GM21528 (cell line): ENCODE data around the gene IZUMO4.
A peak's percentile ranks its signal among the peaks of the same experiment; 100 is the strongest.

Experiments used
- ATAC-seq: cut with Tn5 transposase; IDR thresholded peaks from one replicate; pipeline ENCODE4 v1.9.1; 2021; ENCODE audit warnings: mild to moderate bottlenecking, moderate library complexity; ENCODE audit not compliant: unreplicated experiment, low FRiP score

The IZUMO4 gene

DNA sequence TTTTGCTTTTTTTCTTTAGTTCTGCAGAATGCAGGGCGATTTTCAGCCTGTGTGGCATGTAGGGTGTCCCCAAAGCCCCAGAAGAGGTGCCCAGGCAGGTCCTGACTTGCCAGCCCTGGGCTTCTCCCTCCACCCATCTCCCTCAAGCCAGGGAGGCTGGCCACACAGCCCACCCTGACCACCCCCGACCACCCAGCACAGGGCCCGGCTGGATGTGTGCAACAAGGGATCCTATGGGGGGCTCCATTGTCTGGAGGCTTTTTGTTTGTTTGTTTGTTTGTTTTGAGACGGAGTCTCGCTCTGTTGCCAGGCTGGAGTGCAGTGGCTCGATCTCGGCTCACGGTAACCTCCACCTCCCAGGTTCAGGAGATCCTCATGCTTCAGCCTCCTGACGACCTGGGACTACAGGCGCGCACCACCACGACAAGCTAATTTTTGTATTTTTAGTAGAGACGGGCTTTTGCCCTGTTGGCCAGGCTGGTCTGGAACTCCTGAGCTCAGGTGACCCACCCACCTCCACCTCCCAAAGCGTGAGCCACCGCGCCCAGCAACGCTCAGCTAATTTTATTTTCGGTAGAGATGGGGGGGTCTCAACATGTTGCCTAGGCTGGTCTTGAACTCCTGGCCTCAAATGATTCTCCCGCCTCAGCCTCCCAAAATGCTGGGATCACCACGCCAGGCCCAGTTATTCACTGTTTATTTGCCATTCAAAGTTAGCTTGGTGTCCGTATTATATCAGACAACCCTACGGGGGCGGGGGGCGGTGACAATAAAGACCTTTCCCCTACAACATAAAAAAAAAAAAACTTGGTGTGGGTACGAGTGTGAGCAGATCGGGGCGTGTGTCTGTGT lies 37.9 kb upstream of the IZUMO4 start:
- ATAC-seq = no peak

DNA sequence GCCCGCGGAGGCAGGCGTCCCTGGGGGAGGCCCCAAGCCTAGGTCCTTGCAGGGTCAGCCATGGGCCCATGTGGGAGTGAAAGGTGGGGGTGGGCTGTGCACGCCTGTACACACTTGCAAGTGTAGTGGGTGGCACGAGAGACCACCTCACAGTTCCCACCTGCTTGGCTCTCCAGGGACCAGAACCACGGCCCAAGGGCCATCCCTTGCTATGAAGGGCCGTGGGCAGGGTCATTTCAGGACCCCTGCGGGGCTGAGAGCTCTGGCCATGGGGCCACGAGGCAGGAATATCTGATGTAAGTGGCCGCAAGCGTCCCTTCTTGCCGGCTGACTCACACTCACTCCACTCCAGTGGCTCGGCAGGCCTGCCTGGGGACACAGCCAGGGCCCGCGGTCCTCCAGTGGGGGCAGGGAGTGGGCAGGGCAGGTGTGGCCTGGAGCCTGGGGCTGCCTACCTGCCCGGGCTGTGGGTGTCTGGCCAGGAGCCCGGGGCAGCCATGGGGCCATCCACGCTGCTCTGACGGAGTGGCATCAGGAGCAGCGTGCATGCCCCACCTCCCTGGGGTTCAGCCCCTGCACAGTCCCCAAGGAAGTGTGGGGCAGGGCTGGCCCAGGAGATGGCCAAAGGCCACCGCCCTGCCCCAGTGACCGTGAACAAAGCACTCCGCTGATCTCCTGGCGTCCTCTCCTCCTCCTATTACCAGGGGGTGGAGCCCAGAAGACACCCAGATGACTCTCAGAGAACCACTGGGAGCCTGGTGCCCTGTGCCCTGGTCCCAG lies 37.1 kb upstream of the IZUMO4 start:
- no peak for ATAC-seq

DNA sequence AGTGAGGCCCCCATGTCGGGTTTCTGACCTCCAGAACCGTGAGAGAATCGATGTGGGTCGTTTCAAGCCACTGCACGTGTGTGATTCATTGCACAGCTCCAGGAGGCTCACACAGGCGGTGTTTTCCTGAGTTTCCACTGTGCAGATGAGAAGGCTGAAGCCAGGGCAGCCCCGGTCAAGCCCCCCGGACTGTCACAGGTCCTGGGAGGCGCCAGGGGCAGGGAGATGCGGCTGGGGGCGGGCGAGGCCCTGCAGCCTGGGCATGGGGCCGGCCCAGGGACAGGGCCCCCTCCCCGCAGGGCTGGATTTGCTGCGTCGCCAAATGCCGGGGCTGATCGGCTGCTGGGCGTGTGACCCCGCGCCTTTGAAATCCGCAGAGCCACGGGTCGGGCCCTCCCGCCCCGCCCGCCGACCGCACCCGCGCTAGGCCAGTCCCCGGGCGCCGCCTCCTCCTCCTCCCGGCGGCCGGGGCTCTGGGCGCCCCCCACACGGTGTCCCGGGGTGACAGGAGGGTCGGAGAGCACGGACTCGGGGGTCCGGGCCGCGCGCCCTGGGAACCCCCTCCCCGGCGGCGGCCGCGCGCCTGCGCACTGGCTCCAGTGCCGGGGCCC lies 35.7 kb upstream of the IZUMO4 start:
- no peak for ATAC-seq

DNA sequence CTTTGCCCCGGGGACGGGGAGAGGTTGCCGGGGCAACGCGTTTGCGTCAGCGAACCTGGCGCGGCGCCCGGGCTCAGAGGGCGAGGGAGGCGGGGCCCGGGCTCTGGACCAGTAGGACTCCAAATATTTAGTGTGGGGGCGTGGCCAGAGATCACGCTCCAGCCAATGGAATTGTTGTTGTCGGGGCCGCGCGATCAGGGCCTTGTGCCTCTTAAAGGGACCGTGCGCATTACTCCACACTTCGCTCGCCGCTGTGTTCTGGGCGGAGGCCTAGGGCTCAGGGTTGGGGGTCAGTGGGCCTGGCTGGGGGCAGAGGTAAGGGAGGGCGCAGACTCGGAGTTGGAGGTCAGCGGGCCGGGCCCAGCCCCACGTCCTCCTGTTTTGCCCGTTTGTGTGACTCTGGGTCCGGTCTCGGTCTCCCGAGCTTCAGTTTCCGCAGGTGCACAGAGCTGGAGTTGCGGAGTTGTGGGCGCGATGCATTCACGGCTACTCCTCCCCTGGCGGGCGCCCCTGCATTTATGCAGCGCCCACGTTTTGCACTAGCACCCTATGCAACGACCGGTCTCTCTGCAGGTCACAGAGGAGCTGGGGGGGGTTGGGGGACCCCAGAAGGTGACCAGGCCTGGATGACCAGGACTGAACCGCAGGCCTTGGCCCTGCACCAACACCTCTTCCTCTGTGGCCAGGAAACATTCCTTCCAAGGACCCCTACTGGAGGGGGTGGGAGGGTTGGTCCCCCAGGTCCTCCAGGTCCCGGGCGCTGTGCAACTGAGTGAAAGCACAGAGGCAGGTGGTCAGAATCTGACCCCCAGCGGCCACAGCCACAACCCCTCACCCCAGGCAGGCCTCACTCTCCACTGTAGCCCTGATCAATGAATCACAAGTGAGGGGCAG lies 35.0 kb upstream of the IZUMO4 start:
- ATAC-seq = peak; percentile 71

DNA sequence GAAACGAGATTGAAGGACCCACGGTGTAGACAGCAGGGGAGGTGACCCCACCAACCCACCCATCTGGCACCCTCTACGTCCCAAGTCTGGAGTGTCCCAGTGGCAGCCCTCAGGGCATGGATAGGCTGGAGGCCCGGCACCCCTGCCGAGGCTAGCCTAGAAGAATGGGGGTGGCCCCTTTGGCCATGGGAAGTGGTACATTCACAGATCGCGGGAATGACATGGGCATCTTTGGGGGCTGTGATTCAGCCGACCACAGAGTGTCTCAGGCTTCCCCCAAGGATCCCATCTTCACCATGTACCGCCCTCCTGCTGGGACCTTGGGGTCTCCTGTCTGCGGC lies 34.4 kb upstream of the IZUMO4 start:
- ATAC-seq = no peak

DNA sequence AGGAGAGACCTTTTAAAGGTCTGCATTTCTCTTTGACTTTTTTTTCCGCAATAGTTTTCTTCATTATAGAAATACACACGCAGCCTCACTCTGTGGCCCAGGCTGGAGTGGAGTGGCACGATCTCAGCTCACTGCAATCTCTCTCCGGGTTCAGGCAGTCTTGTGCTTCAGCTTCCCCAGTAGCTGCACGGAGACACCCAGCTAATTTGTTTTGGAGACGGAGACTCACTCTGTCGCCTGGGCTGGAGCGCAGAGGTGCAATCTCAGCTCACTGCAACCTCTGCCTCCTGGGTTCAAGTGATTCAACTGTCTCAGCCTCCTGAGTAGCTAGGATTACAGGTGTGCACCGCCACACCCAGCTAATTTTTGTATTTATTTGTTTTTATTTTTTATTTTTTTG lies 33.9 kb upstream of the IZUMO4 start:
- no peak for ATAC-seq

DNA sequence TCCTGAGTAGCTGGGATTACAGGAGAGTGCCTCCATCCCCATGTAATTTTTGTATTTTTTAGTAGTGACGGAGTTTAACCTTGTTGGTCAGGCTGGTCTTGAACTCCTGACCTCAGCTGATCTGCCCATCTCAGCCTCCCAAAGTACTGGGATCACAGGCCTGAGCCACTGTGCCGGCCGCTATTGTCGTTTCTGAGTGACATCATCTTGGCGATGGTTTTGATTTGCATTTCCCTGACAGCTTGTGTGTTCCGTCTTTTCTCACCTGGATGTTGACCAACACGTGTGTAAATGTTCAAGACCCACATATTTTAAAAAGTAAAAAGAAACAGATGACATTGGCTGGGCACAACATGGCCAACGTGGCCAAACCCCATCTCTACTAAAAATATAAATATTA lies 32.9 kb upstream of the IZUMO4 start:
- ATAC-seq = no peak

DNA sequence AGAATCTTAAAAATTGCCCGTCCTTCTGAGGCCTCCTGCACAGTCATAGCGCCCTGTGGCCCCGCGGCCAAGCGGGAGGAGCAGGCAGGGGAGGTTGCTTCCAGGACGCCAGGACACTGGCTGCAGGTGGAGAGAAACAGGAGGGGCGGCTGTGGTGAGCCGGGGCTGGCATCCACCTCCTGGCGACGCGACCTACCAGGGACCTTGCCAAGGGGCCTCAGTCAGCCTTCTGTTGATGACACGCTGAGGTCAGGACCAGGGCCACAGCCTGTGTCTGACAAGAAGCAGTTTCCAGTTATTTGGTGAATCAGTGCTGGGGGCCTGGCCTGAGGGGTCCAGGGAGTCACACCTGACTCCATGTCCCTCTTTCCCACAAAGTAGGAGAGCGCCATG lies 32.3 kb upstream of the IZUMO4 start:
- ATAC-seq = no peak

DNA sequence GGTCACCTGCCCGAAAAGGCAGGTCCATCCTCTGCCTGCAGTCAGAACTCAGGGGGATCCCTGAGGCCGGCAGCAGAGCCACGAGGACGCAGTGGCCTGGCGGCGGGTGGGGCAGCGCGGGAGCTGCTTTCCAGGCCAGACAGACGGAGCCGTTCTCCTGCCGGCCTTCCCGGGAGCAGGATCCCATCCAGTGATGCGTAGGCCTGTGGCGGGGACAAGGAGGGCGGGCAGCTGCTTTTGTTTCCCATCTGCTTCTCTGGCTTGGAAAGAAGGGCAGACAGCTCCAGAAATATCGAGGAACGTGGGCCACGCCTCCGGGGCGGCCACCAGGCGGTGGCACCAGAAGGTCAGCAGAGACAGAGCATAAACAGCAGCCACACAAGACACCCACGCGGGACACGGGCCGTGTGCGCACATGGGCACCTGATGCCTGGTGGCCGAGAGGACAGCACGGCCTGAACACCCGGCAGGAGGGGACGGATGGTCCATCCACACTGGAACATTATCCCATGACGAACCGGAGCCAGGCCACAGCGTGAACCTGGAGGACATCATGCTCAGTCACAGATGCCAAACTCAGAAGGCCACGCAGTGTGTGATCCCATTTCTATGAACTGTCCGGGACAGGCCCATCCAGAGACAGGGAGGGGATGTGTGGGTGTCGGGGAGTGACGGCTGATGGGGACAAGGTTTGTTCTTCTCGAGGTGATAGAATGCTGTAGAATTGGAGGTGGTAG lies 31.8 kb upstream of the IZUMO4 start:
- ATAC-seq = no peak

DNA sequence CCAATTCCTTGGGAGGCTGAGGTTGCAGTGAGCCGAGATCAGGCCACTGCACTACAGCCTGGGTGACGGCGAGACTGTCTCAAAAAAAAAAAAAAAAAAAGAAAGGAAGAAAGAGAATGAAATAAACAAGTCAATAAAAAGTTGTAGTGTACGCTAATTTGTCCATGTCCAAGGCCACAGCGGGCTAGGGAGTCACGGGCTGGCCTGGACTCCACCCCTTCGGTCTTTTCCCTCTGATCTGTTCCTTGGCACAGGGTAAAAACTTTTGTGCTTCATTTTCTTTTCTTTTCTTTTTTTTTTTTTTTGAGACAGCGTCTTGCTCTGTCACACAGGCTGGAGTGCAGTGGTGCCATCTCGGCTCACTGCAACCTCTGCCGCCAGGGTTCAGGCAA lies 26.3 kb upstream of the IZUMO4 start:
- no peak for ATAC-seq

DNA sequence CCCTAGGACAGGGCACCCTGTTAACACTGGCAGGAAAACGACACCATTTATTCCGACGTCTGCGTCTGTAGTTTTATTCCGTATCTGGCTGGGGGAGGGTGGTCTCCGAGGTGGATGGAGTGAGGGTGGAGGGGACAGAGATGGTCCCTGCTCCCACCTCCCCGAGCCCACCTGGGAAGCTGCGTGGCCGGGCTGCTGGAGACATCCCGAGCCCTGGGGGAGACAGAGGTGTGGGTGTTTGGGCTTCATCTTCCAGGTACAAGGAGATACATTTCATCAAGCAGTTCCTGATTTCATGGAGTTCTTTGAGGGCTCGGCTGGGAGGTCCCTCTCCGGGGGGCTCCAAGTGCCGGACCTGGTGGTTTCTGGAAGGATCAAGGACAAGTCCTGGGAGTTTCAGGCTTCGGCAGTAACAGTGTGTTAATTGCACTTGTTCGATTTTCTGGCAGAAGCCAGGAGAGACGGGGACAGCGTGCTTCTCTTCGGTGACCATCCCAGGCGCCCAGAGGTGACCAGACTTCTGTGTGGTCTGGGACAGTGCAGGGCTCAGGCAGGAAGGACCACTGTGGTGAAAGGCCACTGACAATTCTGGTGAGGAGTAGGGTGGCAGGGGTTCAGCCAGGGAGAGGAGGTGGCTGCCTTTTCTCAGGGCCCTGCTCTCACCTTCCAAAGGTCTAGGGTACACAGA lies 25.6 kb upstream of the IZUMO4 start:
- no peak for ATAC-seq

DNA sequence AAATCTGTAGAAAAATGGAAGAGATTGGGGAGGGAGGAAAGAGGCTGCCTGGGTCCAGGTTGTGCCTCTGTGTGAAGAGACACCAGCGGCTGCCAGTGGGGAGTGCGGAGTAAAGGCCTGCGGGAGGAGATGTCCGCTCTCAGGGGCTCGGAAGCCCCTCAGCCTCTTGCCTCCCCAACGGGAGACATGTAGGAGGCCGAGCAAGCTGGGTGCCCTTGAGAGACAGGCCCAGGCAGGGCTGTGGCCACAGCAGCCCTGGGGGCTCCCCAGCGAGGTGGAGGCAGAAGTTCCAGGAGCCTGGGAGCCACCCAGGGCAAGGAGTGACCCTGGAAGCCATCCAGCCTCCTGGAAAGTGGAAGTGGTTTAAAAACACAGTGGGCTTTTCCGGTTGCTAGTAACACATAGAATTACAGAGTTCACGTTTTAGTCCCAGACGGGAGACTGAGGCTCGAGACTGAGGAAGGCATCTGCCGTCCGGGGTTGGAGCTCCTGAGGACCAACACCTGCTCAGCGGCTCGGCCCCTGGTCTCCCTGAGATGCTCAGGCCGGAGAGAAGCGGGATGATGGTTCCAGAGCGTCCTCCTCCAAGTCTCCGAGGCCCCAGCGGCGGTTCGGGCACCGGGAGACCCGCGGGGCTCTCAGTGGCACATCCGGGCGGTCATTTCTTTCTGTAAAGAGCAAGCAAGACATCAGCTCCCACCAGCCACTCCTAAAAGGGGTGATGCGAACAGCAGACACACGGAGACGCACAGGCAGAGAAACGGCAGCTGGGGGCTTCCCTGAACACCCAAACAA lies 23.8 kb upstream of the IZUMO4 start:
- ATAC-seq = no peak

DNA sequence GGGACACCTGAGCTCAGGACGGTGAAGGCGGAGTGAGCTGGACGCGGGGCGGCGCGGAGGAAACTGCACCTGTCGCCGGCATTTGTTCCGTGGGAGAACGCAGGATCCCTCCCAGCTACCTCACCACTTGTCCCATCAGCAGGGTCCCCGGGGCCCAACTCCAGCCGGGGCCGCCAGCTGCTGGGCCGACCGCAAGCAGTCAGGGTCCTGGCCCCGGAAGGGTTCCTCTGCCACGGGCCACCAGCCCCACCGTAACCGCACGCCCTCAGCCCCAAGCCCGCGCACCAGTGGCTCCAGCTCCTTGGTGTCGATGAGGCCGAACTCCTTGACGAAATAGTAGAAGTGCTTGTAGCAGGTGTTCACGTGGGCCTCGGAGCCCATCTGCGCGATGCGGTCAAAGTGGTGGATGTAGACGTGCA lies 20.2 kb upstream of the IZUMO4 start:
- no peak for ATAC-seq

DNA sequence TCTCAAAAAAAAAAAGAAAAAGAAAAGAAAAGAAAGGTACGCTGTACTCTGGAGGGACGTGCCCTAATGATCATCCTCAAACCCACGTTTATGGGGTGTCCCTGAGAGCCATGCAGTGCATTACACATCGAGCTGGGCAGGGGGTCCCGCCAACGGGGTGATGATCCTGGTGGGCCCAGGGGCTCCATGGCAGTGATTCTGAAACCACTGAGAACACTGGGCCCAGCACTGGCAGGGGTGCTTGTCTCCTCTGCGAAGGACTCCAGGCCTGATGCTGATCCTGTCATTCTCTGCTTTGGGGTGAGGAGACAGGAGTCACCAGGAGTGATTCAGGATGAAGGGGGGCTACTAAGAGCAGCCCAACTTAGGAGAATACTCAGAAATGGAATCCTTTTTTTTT lies 19.3 kb upstream of the IZUMO4 start:
- no peak for ATAC-seq

DNA sequence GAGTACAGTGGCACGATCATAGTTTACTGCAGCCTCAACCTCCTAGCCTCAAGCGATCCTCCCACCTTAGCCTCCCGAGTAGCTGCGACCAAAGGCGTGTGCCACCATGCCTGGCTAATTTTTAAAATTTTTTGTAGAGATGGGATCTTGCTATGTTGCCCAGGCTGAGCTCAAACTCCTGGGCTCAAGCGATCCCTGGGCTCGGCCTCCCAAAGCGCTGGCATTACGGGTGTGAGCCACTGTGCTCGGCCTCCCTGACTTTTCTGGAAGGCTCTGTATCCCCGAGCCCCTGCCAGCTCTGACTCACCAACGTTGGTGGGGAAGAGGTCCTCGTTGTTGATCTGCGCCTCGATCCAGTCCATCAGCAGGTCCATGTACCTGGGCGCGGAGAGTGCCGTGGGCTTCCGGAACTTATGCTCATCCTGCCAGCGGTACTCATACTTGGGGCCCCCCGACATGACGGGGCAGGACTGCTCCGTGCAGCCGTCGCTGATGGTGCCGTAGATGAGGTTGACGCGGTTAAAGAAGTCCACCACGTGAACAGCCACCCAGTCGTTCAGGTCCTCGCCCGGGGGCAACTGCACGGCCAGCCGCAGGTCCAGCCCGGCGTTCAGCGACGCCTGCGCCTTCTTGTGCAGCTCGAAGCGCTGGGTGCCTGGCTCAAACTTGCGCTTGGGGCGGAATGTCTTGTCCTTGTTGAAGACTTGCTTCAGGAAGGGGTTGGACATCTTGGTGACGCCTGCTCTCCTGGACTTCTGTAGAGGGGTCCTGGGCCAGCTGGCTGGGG lies 18.7 kb upstream of the IZUMO4 start:
- ATAC-seq = no peak

DNA sequence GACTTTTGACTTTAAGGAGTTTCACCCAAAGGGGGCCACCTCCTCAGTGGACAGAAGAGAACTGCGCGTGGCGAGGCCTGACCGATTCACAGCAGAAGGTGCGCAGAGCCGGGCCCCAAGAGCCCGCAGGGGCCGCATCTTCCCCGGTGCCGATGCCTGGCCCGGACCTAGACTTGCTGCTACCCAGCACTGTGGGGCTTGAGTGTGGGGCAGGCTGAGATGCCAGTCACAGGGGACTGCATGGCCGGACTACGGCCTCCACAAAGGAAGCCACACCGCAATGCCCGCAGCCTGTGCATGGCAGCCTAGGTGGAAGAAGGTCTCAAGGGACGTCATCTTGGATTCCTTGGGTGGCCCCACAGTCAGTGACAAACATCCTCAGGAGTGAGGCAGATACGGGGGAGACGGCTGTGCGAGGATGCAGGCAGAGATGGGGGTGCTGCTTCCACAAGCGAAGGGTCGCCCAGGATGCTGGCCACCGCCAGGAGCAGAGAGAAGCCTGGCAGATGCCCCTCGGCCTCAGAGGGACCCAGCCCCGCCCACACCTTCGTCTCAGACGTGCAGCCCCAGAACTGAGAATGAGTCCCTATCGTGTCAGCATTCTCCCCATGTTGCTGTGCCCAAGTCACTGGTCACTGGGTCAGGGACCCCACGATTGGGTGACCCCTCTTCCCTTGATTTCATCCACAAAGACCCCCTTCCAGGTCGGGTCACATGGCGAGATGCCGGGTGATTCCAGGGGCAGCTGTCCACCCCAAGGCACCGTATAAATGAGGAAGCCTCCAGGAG lies 17.4 kb upstream of the IZUMO4 start:
- no peak for ATAC-seq

DNA sequence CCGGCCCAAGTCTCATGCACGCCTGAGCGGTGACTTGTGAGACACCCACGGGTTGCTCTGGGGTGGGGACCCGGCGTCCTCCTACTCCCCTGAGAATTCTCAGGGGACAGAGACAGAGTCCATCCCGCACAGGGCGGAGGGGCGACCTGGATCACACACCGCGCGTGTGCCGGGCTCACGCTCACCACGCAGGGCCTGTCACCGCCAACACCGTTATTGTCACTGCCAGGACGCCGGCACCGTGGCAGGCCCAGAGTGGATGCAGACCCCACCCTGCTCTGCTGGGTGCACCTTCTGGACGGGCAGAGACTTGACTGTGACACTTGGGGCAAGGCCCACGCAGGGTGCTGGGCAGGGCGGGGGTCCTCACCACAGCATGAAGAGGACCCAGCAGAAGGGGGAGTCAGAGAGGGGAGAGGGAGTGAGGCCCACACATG lies 16.8 kb upstream of the IZUMO4 start:
- no peak for ATAC-seq
